Activated effector memory CD4-positive, alpha-beta T cell treated with anti-CD3 and anti-CD28 coated beads, Interleukin-2, amount 50 U/mL, for 16 hours (primary cell): ENCODE data around the gene MYL10.

Experiments used
- DNase-seq: peaks from one replicate; pipeline ENCODE4 v3.0.0-alpha.2; 2020

The MYL10 gene

GRCh38 chr7:101563943-101564777 lies 64.9 kb downstream of the MYL10 start:
- no peak for DNase-seq
